IMR-90 (cell line): Measurements from ENCODE around the gene THSD8. TPM values are rescaled to one million over a fixed set of nuclear protein-coding genes. Genes with fewer than 3 reads are reported as not detected.
A peak's percentile ranks its signal among the peaks of the same experiment; 100 is the strongest.

Experiments
- ATAC-seq: fragments of 200-7000 bp; cut with Tn5 transposase; 2 replicates; pipeline ENCODE4 v1.9.1; 2020; ENCODE audit warnings: low read depth, mild to moderate bottlenecking, moderate library complexity
- BruUV-seq: library from RNA; stranded (reverse); fragments of 400-500 nt; replicated peaks from 2 replicates; lab custom pipeline; 2021; lab: Mats Ljungman, UMichigan
- CTCF ChIA-PET: fragments of 300-600 bp; formaldehyde crosslinking; extraction: SDS; loops from one replicate; lab custom pipeline; 2021; ENCODE audit warnings: antibody characterized with exemption; lab: Yijun Ruan, JAX
- POLR2A ChIA-PET: fragments of 300-600 bp; sonication (Branson Sonifier 250); formaldehyde crosslinking; loops from one replicate; lab custom pipeline; 2022; ENCODE audit warnings: antibody characterized with exemption; ENCODE audit not compliant: unreplicated experiment; lab: Charles Lee
- DNase-seq: peaks from one replicate; pipeline ENCODE4 v3.0.0; 2013
- H2AFZ ChIP-seq: replicated peaks from 2 replicates; pipeline ENCODE3; 2013; ENCODE audit warnings: low read length, mild to moderate bottlenecking; ENCODE audit not compliant: poor library complexity
- H2AK5ac ChIP-seq: 2 replicates; pipeline ENCODE4 v1.6.1; 2013; ENCODE audit warnings: low read depth, low read length, inconsistent platforms
- H2AK9ac ChIP-seq: replicated peaks from 2 replicates; pipeline ENCODE3; 2013; ENCODE audit warnings: mild to moderate bottlenecking, low read depth, low read length, moderate library complexity; ENCODE audit not compliant: poor library complexity
- H2BK120ac ChIP-seq: 2 replicates; pipeline ENCODE4 v1.6.1; 2013; ENCODE audit warnings: low read depth, low read length, inconsistent platforms
- H2BK15ac ChIP-seq: 3 replicates; pipeline ENCODE4 v1.6.1; 2013; ENCODE audit warnings: low read depth, low read length, inconsistent platforms
- H2BK20ac ChIP-seq: 2 replicates; pipeline ENCODE4 v1.6.1; 2013; ENCODE audit warnings: low read depth, mild to moderate bottlenecking, inconsistent platforms, low read length, moderate library complexity
- H2BK5ac ChIP-seq: 2 replicates; pipeline ENCODE4 v1.6.1; 2013; ENCODE audit warnings: mild to moderate bottlenecking, low read depth, low read length, inconsistent platforms; ENCODE audit not compliant: poor library complexity, severe bottlenecking
- H3K14ac ChIP-seq: replicated peaks from 2 replicates; pipeline ENCODE4 v1.6.1; 2013; ENCODE audit warnings: low read depth, low read length, inconsistent platforms
- H3K18ac ChIP-seq: 2 replicates; pipeline ENCODE4 v1.6.1; 2013; ENCODE audit warnings: low read depth, low read length, control low read depth
- H3K23ac ChIP-seq: 2 replicates; pipeline ENCODE4 v1.6.1; 2013; ENCODE audit warnings: low read depth, low read length, inconsistent platforms
- H3K27ac ChIP-seq: 2 replicates; pipeline ENCODE4 v1.5.1; 2013; ENCODE audit warnings: mild to moderate bottlenecking, control low read depth, low read length; ENCODE audit not compliant: insufficient read depth
- H3K27me3 ChIP-seq: 2 replicates; pipeline ENCODE4 v1.6.1; 2013; ENCODE audit warnings: low read length; ENCODE audit not compliant: control insufficient read depth, insufficient read depth
- H3K36me3 ChIP-seq: 2 replicates; pipeline ENCODE4 v1.6.1; 2013; ENCODE audit warnings: low read length, mixed read lengths; ENCODE audit not compliant: control insufficient read depth, insufficient read depth
- H3K4ac ChIP-seq: 2 replicates; pipeline ENCODE4 v1.6.1; 2013; ENCODE audit warnings: low read depth, low read length, inconsistent platforms
- H3K4me1 ChIP-seq: 2 replicates; pipeline ENCODE4 v1.6.1; 2013; ENCODE audit warnings: low read length, mixed read lengths; ENCODE audit not compliant: control insufficient read depth, insufficient read depth
- H3K4me2 ChIP-seq: 2 replicates; pipeline ENCODE4 v1.6.1; 2013; ENCODE audit warnings: low read depth, mild to moderate bottlenecking, control low read depth, low read length, moderate library complexity
- H3K4me3 ChIP-seq: 2 replicates; pipeline ENCODE4 v1.5.1; 2013; ENCODE audit warnings: low read depth, mild to moderate bottlenecking, control low read depth, low read length, moderate library complexity; ENCODE audit not compliant: insufficient read depth
- H3K56ac ChIP-seq: 2 replicates; pipeline ENCODE4 v1.6.1; 2013; ENCODE audit warnings: low read length, inconsistent platforms; ENCODE audit not compliant: insufficient read depth; ENCODE audit errors: extremely low read depth
- H3K79me1 ChIP-seq, 2 experiments: 2 replicates each; pipeline ENCODE4 v1.6.1; 2013; ENCODE audit warnings: low read length in 2 of 2, inconsistent platforms in 1 of 2, low read depth in 1 of 2
- H3K9ac ChIP-seq: 2 replicates; pipeline ENCODE4 v1.6.1; 2013; ENCODE audit warnings: low read depth, low read length, control low read depth
- H3K9me1 ChIP-seq: 2 replicates; pipeline ENCODE4 v1.6.1; 2013; ENCODE audit warnings: low read length, inconsistent platforms; ENCODE audit not compliant: insufficient read depth
- H3K9me3 ChIP-seq: 2 replicates; pipeline ENCODE4 v1.6.1; 2013; ENCODE audit warnings: low read length; ENCODE audit not compliant: control insufficient read depth, insufficient read depth
- H4K20me1 ChIP-seq: 2 replicates; pipeline ENCODE4 v1.6.1; 2013; ENCODE audit warnings: low read length, inconsistent platforms; ENCODE audit not compliant: insufficient read depth
- H4K5ac ChIP-seq: 2 replicates; pipeline ENCODE4 v1.6.1; 2013; ENCODE audit warnings: mild to moderate bottlenecking, low read depth, low read length, control low read depth
- H4K8ac ChIP-seq, 2 experiments: 2 replicates each; pipeline ENCODE4 v1.6.1; 2013; ENCODE audit warnings: low read depth in 2 of 2, low read length in 2 of 2, control low read depth in 1 of 2, inconsistent platforms in 1 of 2
- H4K91ac ChIP-seq: 2 replicates; pipeline ENCODE4 v1.6.1; 2013; ENCODE audit warnings: low read depth, low read length, inconsistent platforms; ENCODE audit not compliant: insufficient read depth
- ELK1 ChIP-seq: fragments of 150-350 bp; IDR thresholded peaks from 2 replicates; pipeline ENCODE4 v1.6.1; 2016; ENCODE audit warnings: low read depth, mild to moderate bottlenecking, low read length, moderate library complexity, borderline replicate concordance
- MAFK ChIP-seq: IDR thresholded peaks from 2 replicates; pipeline ENCODE4 v1.6.1; 2012; ENCODE audit warnings: low read depth, low read length, improper control_type of control experiment
- POLR2A ChIP-seq: IDR thresholded peaks from 2 replicates; pipeline ENCODE4 v1.6.1; 2012; ENCODE audit warnings: mild to moderate bottlenecking, low read depth, low read length
- WGBS, 2 experiments: methylation state at CpG; one replicate each; pipeline versions ENCODE4 v1.1.5 to v1.1.7; 2013; ENCODE audit warnings: missing lambda C conversion rate in 2 of 2; ENCODE audit not compliant: insufficient read length in 1 of 2; ENCODE audit errors: extremely low coverage in 2 of 2; 5-methylcytosine and 5-hydroxymethylcytosine counted together
- dilution Hi-C: fragments of 300-500 bp; cut with HindIII; formaldehyde crosslinking; loops from one replicate; pipeline ENCODE4 v1.14.3; 2018; ENCODE audit warnings: low sequenced_read_pairs; ENCODE audit not compliant: unreplicated experiment
- in situ Hi-C: fragments of 300-500 bp; cut with MboI; formaldehyde crosslinking; loops from 3 replicates; pipeline ENCODE4 v1.14.3; 2019; ENCODE audit warnings: low sequenced_read_pairs, inconsistent platforms, mixed read lengths
- intact Hi-C: fragments of 100-400 bp; cut with micrococcal nuclease; formaldehyde crosslinking; loops from 2 replicates; pipeline ENCODE4 v1.10.0; 2022
- polyA plus RNA-seq, 3 experiments: library from polyadenylated mRNA; depleted of rRNA; stranded (reverse); fragments of >200 nt; gene quantifications; 2 replicates each; pipeline ENCODE4 v1.2.3, GENCODE V29; 2012; ENCODE audit warnings: low replicate concordance in 1 of 3
- total RNA-seq: library from RNA; depleted of rRNA; stranded (reverse); fragments of >200 nt; gene quantifications from 2 replicates; pipeline ENCODE4 v1.2.3, GENCODE V29; 2012

The THSD8 gene
- total and polyA plus RNA-seq, 2 of the 4 experiments (the other 2 are of a cell fraction): 0.68 TPM; not detected in 1

- Histone ChIP-seq H4K5ac (no peak overlapping the region), H2BK5ac (no peak overlapping the region), H3K9ac (no peak overlapping the region), H3K36me3 (peaks cover 9% of the 10 kb centered on the region), H3K4me1 (peaks cover 6% of the 10 kb centered on the region), H3K4ac (no peak overlapping the region), H2BK20ac (no peak overlapping the region), H4K91ac (no peak overlapping the region), H4K20me1 (no peaks in the 10 kb centered on the region), H3K18ac (no peak overlapping the region), H3K9me3 (no peaks in the 10 kb centered on the region), H3K56ac (no peak overlapping the region), H2BK120ac (no peak overlapping the region), H3K4me2 (no peak overlapping the region), H3K9me1 (no peaks in the 10 kb centered on the region), H4K8ac (no peak overlapping the region), H3K14ac (no peak overlapping the region), H2BK15ac (no peak overlapping the region), H2AK9ac (peak overlapping the region; percentile 9), H2AFZ (no peak overlapping the region), H3K23ac (peak overlapping the region; percentile 94; the same call in 1 of the 2 replicates), H3K27me3 (no peaks in the 10 kb centered on the region), H3K79me1 (peaks cover 4 to 22% of the 10 kb centered on the region in 2 experiments; a peak in 3 of 4 replicates), H3K4me3 (no peak overlapping the region), H3K27ac (no peak overlapping the region), H2AK5ac (no peak overlapping the region)
- DNase-seq: no peak
- ChIA-PET CTCF (interaction anchor here (0.6 to 1.4 kb wide), 5 partner anchors 34 to 1371 kb away, joined by 3 to 5 read pairs (median 3); no protein-coding TSS in a partner anchor), POLR2A (interaction anchor here (0.6 kb wide), 1 partner anchor 36 kb away, joined by 8 read pairs; no protein-coding TSS in a partner anchor)
- TF ChIP-seq MAFK: no peak
- TF ChIP-seq ELK1: no peak
- TF ChIP-seq POLR2A: 0 out of 2 replicates have a peak, but pooled peaks have one; percentile 27
- dilution Hi-C loops (no loop called here), in situ Hi-C loops (loop anchor here (5.0 to 25.0 kb wide), 2 partner anchors 33 to 1037 kb away; no protein-coding TSS in a partner anchor), intact Hi-C loops (no loop called here)
- WGBS, 2 experiments: 95% methylated on average over 10 of the region's 18 CpGs; no CpG with 5 or more reads in 1 of the 2 experiments
- ATAC-seq: no peak
- no TSS peak for BruUV-seq
Measured at GRCh38 chr19:12799742-12800465, 2.0 kb upstream of the THSD8 start.
